GM19025 (cell line): ENCODE results near the gene CMTM4.
"Not testable (repeated sequence)": the region's sequence is repeated elsewhere in the genome, so short reads cannot be mapped to it uniquely, and the experiment has no call there.

Experiments
- ATAC-seq: cut with Tn5 transposase; IDR thresholded peaks from one replicate; pipeline ENCODE4 v1.9.1; 2021; ENCODE audit warnings: mild to moderate bottlenecking, low read depth, moderate library complexity; ENCODE audit not compliant: unreplicated experiment

The CMTM4 gene

DNA sequence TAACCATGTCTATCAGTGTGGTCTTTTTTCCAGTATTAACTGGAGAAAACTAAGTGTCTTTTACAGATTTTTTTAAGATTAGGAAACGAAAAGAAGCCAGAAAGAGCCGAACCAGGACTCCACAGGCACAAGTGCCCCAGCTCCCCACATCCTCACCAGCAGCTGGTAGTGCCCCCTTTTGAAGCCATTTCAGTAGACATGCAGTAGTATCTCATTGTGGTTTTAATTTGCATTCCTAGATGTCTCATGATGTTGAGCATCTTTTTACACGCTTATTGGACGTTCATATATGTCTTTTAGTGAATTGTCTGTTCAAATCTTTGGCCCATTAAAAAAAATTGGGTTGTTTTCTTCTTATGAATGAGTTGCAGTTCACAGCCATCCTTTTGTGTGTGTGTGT lies 96.8 kb downstream of the CMTM4 start:
- no peak for ATAC-seq

DNA sequence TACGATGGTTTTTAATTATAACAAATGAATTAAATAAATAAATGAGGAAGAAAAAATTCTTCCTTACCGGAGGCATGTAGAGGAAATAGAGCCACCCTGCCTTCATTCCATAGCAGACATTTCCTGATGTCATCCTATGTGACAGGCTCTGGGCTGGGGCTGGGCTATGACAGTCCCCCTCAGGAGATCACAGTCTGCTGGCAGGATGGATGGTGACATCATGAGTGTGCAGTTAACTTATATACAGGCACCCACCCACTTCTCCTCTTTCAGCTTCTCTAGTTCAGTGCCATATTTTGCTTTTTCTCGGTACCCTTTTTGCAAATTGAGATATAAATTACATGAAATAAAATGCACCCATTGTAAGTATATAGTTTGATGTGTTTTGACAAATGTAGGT lies 98.4 kb downstream of the CMTM4 start:
- ATAC-seq = no peak

DNA sequence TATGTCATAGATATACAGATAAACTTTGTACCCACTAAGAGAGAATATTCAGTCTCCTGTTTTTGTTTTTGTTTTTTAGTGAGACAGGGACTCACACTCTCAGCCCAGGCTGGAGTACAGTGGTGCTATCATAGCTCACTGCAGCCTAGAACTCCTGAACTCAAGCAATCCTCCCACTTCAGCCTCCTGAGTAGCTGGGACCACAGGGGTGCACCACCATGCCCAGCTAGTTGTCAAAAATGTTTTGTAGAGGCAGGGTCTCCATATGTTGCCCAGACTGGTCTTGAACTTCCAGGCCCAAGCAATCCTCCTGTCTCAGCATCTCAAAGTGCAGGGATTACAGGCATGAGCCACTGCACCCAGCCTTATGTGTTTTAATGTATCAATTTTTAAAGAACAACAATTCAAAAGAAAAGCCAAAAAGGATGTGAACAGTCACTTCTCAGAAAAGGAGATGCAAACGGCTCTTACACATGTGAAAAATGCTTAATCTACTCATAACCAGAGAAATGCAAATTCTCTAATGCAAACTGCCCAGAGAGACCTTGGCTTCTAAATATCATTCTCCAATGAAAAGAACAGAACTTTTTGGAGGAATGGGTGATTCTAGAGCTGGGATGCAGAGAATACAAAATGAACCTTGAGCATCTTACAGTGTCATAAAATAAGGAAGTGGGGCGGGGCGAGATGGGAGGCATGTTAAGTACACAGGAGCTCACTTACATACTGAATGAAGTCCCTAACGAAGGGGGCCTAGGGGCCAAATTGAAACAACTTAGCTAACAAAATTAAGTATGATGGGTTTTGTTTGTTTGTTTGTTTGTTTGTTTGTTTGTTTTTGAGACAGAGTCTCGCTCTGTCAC lies 99.3 kb downstream of the CMTM4 start:
- no peak for ATAC-seq

- not testable (repeated sequence) for ATAC-seq
Observed at GRCh38 chr16:66596559-66596958, 100.0 kb downstream of the CMTM4 start.

GRCh38 chr16:66594739-66595138 lies 101.8 kb downstream of the CMTM4 start:
- ATAC-seq = no peak

GRCh38 chr16:66592814-66593213 lies 103.7 kb downstream of the CMTM4 start:
- no peak for ATAC-seq

DNA sequence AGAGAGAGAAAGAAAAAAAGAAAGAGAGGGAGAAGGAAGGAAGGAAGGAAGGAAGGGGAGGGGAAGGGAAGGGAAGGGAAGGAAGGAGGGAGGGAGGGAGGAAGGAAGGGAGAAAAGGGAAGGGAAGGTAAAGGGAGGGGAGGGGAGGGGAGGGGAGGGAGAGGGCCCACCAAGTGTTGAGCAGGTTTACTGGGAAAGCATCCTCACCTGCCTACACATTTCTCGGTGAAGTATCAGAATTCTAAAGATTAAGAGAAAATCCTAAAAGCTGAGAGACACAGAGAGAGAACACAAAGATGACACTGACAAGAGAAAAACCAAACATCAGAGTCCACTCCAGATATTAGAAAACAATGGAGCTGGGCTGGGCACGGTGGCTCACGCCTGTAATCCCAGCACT lies 104.3 kb downstream of the CMTM4 start:
- no peak for ATAC-seq

DNA sequence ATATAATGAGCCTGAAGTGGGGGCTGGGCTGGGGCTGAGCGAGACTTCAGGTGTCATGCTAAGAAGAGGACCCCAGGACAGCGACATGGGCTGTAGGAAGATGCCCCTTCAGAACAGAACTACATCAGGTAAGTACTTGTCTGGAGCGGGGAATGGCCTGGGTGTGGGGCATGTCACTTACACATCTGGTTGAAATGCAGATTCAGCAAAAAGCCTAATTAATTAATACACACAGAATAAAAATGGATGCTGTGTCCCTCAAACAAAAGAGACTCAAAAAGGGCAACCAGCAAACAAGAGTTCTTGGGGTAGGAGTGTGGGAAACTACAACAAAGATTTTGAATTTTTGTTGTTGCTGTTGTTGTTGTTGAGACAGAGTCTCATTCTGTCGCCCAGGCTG lies 105.5 kb downstream of the CMTM4 start:
- no peak for ATAC-seq

- ATAC-seq = no peak
Observed at GRCh38 chr16:66590322-66590721, 106.2 kb downstream of the CMTM4 start.

DNA sequence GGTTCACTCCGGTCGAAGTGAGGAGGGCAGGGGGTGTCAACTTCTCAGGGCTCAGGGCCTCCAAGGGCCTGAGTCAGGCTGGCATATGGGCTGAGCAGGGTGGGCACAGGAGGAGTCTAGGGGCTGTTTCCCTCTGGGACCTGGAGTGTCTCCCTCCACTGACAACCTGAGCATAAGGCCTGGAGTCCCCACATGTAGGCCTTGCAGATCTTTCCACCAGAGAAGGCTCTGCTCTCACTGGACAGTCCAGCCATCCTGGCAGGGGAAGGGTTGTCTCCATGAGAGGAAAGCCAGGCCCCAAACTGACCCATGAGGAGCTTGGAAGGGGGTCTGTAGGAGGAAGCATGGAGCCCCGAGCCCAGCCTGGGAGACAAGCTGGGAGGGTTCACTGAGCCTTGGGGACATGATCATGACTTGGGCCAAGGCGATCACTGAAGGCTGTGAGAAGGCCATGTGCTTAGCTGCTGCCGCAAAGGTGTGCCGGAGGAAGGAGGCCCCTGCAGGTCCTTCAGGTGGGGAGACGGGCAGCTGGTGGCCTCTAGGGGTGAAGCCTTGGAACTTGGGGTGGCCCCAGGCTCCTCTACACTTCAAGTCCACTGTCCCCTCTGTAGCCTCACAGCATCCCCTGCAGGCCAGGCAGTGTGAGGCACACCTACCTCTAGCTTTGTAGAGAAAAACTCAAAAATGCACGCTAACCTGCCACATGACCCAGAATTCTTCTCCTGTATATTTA lies 107.4 kb downstream of the CMTM4 start:
- no peak for ATAC-seq

DNA sequence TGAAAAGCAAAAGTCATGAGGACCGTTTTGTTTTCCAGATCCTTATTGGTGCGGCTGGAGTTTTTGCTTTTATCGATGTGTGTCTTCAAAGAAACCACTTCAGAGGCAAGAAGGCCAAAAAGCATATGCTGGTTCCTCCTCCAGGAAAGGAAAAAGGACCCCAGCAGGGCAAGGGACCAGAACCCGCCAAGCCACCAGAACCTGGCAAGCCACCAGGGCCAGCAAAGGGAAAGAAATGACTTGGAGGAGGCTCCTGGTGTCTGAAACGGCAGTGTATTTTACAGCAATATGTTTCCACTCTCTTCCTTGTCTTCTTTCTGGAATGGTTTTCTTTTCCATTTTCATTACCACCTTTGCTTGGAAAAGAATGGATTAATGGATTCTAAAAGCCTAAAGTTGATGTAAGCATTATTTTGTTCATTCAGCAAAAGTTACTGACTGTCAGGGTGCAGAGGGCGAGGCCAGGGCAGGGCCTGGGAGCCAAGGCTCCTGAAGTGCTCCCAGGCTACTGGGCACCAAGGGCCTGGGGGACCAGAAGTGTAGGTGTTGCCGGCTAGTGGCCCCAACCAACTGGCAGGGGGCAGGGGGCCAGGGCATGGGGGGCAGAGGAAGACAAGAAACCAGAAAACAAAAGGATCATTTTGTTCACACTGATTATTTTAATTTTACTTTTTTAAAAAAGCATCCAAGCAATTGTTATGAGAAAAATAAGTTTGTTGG lies 108.5 kb downstream of the CMTM4 start:
- ATAC-seq = no peak

DNA sequence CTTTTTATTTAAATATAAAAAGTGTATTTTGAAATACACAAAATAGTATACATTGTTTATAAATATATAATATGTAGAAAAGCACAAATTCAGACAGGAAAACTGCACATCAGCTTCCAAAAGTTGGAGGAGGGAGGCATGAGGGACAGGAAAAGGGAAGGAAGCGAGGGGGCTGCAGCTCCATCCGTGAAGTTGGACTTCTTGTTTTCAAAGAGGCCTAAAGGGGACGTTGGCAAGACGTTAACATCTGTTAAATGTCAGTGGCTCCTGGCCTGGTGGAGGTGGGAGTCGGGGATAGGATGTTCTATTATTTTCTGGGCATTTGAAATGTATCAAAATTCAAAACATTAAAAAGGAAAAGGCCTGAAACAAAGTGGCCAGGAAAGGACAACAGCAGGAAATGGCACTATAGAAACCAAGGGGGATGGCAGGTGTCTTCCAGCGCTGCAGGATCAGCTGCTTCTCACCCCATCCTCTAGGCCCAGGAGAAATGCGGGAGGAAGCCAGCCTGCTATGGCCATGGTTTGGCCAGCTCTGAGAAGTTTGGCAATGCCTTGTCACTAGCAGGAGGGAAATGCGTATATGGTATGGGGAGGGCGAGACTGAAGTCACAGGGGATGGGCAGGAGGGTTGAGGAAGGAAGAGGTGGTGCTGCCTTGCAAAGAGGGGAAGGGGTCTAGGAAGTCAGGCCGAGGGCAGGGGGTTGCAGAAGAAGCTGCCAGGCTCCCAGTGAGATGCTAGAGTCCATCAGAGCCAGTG lies 110.9 kb downstream of the CMTM4 start:
- no peak for ATAC-seq

- ATAC-seq = no peak
Observed at GRCh38 chr16:66581246-66581952, 115.1 kb downstream of the CMTM4 start.

GRCh38 chr16:66580605-66581209 lies 115.8 kb downstream of the CMTM4 start:
- no peak for ATAC-seq

GRCh38 chr16:66578651-66579531 lies 117.7 kb downstream of the CMTM4 start, which contains the start of gene CMTM2:
Gene CMTM2 (plus strand): TSS chr16:66579463. CDS start chr16:66579608, 145 bp downstream.
- ATAC-seq = no peak

DNA sequence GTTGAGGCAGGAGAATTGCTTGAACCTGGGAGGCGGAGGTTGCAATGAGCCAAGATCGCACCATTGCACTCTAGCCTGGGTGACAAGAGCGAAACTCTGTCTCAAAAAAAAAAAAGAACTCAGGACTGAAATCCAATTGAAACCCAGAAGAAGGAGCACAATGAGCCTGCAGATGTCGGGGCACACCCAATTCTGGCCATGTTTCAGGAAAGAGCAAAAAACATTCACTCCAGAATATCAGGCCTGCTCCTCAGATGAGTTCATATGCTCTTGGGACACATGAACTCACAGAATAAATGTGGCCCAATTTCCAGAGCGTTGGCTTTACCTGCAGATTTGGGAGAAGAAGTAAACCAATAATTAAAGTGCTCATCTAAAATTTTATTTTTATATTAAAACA lies 120.2 kb downstream of the CMTM4 start:
- no peak for ATAC-seq

GRCh38 chr16:66575060-66575459 lies 121.5 kb downstream of the CMTM4 start:
- no peak for ATAC-seq

GRCh38 chr16:66574531-66574930 lies 122.0 kb downstream of the CMTM4 start:
- no peak for ATAC-seq
